ENCODE data around the gene GSN. TPM values are rescaled to one million over a fixed set of nuclear protein-coding genes. Genes with fewer than 3 reads are reported as not detected.
A peak's percentile ranks its signal among the peaks of the same experiment; 100 is the strongest.

GSN gene
- total RNA-seq, 1 donor from 2014 or later: 1,127 TPM

DNA sequence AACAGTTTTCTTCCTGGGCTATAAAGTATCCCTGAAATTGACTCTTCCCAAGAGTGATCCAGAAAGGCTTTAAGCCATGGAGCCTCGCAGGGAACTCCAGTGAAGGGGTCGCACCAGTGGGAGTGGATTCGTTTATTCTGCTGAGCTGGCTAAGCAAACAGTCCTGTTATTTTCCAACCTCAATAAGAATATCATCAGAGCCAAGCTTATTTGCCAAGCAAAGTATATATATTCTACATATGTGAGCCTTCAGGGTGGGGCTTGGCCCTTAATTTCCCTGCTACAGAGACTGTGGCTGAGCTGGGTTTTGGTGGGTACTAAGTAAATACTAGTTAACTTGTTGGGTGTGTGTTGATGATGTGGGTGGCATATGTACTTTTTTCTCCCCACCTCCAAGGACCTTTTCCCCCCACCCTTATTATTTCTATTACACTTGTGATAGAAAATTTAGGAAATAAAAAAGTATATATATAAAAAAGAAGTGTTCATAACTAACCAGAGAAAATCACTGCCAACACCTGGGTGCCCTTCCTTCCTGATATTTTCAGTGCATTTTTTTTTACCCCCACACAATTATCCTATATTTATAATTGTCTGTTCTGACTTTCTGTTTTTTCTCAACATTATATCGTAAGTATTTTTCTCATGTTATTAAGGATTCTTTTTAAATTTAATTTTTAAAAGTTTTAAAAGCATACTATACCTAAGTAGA, 5.3 kb downstream of the GSN start:
- DNase-seq: no peak

DNA sequence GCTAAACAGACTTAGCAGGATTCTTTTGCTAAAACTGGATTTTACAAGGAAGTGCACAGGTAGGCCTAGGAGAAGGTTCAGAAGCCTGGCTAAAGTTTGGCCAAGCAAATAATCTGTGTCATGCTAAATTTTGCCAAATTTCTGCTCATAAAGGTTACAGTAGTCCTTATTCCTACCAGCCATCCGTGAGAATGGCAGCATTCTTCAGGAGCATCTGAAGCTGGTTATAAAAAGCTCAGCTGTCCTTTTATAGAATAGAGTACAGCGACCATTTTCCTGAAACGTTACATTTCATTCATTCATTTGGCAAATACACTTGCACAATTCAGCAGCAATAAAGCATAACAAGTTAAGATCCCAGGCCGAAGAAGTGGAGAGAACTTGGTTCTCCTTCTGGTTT, 6.9 kb downstream of the GSN start:
- no peak for DNase-seq

GRCh38 chr9:121275781-121276658, 8.1 kb downstream of the GSN start:
- DNase-seq: no peak

DNA sequence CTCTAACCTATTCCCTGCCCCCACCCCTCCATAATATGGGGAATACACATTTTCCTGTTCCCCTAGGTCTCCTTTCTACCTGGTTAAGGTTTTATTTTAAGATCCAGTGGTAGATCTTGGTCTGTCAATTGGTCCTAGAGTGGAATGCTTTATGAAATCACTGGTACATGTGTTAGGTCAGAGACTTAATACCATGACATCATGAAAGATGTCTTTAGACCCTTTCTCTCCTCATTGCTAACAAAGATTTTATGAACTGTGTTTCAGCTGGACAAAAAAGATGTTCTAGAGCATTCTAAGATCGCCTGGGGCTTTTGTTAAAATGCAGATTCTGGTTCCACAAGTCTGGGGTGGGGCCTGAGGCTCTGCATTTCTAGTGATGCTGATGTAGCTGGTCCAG, 9.1 kb downstream of the GSN start:
- no peak for DNase-seq

DNA sequence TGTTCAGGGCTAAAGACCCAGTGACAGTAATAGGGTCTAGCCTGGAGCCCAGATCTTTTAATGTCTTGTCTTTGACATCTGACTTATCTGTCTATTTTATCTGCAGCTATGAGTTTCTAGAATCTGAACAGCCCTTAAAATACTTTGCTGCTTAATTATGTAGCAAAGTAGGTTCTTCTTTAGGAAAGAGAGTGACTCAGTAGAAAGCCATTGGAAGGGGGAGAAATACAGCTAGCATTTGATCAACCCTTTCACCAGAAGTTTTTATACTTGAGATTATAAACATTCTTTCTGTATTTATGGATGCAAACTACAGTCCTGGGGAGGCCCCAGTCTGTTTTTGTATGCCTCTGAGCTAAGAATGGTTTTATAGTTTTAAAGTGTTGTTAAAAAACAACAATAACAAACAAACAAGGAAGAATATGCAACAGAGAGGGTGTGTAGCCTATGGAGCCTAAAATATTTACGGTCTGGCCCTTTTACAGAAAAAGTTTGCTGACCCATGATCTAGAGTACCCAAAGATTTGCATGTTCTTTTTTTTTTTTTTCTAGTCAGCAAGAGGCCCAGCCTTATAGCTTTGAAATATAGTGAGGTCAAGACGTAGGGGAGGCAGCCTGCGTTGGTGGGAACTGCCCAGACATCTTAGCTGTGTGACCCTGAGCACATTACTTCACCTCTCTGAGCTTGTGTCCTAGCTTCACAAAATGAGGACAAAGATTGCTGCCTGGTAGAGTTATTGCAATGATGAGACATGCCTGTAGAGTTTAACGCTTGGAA, 9.7 kb downstream of the GSN start:
- DNase-seq: no peak

- DNase-seq: peak; percentile 88
These were observed 10.7 kb downstream of the GSN start for GRCh38 chr9:121278477-121279261.

- no peak for DNase-seq
These were observed 11.9 kb downstream of the GSN start for GRCh38 chr9:121279776-121280388.

GRCh38 chr9:121280715-121281613, 13.0 kb downstream of the GSN start:
- no peak for DNase-seq

DNA sequence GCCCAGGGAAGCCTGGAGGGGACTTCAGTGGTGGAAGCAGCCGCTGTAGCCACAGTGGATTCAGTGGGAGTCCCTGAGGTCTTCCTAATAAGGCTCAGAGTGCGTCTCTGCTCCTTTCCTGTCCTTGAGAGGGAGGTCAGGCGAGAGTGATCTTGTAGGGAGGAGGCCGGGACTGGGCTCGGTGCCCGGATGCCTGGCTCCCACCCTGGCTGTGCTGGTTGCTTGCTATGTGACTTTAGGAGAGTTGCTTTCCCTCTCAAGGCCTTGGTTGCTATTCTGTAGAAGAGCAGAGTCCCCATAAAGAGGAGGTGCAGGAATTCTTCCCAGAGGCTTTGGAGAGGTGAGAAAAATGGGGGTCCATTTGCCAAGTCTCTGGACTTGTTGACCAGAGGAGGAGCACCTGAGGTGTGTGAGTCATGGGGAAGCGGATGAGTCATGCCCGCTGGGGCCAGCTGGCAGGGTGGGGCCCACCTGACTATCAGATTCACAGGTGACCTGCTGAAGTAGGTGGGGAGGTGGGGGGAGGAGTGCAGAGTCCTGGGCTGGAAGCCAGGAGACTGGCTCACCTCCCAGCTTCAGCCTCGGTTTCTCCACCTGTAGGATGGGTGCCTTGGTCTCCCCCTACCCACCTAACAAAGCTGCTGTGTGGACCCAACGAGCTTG, 13.8 kb downstream of the GSN start:
- DNase-seq: peak; percentile 71

DNA sequence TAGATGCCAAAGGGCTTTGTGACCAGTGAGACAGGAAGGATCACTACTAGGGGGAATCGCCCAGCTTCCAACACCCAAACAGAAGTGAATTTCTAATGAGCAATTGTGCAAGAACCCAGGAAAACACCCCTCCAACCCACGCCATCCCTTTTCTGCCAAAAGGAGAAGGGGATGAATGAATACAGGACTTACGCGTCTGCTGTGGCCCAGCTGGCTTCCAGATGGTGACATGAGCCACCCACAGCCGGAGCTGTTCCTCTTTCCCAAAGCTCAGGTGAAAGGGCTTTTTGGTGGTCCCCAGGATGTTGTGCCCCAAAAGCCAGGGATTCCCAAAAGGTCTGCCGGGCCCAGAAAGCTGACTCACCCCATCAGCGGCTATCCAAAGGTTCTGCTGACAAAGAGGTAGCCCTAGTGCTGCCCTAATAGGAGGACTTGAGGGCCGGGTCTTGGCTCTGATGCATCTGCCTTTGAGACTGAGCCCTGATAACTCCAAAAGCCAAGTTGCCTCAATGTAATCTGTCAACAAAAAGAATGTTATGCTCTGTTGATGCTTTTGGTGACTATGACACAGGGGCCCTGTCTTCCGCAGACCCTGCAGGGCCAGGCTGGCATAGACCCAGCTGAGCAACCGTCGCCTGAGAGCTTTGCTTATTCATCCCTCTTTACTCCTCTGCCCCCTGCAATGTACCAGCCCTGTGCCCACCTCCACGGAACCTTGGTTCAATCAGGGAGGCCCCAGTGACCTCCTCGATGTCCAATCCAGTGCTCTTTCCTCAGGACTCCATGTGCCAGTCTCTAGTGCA, 14.5 kb downstream of the GSN start:
- no peak for DNase-seq

DNA sequence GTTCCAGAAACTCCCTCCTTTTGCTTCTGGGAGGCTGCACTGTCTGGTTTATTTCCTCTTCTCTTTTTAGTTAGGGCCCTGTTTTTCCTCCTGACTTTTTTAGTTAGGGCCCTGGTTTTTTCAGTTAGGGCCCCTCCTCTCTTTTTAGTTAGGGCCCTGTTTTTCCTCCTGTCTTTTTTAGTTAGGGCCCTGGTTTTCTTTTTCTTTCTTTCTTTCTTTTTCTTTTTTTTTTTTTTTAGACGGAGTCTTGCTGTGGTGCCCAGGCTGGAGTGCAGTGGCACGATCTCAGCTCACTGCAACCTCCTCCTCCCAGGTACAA, 15.1 kb downstream of the GSN start:
- DNase-seq: no peak

GRCh38 chr9:121283856-121284732, 16.1 kb downstream of the GSN start:
- no peak for DNase-seq

- DNase-seq: no peak
These were observed 16.9 kb downstream of the GSN start for GRCh38 chr9:121284733-121285451.

DNA sequence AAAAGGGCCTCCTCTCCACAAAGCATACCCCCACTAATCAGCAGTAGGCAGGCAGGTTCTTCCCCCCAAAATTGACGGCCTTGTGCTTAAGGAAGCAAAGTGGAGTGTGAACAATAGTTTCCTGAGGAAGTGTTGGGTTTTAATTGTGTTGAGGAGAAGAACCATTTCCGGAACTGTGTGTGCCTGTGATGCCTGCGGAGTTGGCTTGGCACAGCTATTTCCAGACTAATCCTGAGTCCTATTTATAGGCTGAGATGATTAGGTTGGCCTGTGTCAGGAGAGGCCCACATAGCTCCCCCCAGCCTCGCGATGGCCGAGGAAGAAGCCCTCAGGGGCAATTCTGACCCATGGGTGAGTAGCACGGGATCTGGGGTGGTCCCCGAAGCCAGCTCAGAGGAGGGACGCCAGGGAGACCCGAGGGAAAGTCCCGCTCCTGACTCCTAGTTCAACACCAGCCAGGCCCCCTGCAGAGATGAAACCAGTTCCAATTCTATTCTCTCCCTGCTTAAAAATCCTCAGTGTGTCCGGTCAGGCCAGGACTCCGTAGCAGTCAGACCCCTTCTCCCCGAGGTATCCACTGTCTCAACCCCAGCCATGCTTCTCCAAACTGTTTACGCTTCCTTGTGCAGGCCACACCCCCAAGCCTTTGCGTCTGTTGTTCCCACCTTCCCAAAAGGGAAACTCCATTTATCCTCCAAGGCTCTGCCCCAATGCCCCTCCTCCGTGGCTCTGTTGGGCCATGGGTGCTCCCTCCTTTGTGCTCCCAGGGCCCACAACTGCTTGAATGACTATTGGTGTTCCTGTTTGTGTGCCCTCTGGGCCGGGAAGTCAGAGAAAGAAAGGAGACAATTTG, 18.1 kb downstream of the GSN start:
- DNase-seq: peak; percentile 97

DNA sequence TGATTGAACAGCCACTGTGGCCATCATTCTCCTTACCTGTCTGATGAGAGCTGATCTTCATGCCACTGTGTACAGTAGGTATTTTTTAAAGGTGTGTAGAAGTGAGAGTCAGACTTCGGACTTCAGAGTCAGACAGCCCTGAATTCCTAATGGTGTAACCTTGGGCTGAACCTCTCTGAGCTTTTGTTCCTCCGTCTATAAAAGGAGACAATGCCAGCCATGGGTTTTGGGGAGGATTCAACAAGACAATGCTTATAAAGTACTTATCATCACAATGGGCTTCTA, 18.7 kb downstream of the GSN start:
- DNase-seq: no peak

GRCh38 chr9:121286973-121287741, 19.2 kb downstream of the GSN start:
- peak; percentile 97 for DNase-seq
